ENCODE measurements around the gene GAB2.

DNA sequence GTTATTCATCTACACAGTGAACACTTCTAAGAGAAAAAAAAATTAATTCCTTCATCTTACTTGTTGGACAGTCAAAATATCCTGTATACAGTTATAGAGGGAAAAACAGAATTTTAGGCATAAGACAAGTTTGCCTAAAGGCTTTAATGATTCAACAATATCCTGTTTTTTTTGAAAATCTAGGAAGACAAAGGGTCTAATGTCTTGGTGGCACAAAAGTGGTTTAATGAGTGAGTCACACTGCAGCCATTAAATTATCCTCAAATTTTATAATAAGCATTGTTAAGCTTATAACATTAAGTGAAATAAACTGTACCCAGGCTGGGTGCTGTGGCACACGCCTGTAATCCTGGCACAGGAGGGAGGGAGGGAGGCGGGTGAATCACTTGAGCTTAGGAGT lies 72.9 kb downstream of the GAB2 start:
- TF ChIP-seq ZNF274 (IDR thresholded peaks at IDR 0.05; ENCODE audit: low read depth, low read length) (no peak), SUZ12 (IDR thresholded peaks at IDR 0.05; ENCODE audit: extremely low read depth, insufficient read depth, insufficient read length) (no peak), YY1 (IDR thresholded peaks at IDR 0.05; ENCODE audit: insufficient read depth, insufficient read length) (no peak)

All from NT2/D1 (cell line).